ENCODE data around the gene ASXL1. TPM values are rescaled to one million over a fixed set of nuclear protein-coding genes. Genes with fewer than 3 reads are reported as not detected.

ASXL1 gene
- total and polyA plus RNA-seq, 10 of the 15 experiments (the other 5 are each of a cell fraction or from before 2014, with no cell fraction given) = 11.0 to 87.6 (median 56.8) TPM

DNA sequence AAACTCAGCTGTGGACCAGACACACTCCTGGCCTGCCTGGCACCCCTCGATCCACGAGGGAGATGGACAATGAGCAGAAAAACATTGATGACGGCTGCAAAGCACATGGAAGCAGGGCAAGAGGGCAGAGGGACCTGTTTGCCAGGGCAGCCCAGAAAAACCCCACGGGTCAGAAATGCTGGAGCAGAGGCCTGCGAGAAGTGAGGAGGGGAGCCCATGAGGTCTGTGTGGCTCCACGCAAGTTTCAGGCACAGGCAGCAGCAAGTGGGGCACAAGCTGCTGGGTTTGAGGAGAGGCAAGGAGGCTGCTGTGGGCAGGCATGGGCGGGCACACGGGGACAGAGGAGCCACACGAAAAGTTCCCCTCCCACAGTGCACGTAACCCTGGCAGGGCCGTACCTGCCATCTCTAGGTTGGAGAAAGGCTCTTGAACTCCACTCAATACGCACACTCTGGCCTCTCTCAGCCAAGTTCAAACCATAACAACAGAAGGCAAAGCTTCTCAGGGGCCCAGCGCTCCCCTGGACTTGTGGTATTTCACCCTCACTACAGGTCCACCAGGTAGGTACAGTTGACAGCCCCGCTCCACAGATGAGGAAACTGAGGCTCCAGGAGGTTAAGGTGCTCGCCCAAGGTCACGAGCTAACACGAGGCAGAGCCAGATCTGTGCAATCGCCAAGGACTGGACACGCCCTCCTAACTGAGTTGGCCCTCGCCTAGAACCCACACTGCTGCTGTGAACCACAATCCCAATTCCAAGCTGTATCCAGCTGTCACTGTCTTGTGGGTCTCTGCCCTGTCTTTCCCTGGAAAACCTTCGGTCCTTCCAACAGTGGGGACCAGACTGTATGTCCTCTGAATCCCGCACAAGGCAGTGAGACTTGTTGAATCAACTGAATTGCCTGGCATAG lies 118.8 kb downstream of the ASXL1 start:
- no TSS peak for BruUV-seq (replicated peaks)
- Histone ChIP-seq H2AFZ (ENCODE audit: control insufficient read depth, low read depth, low read length) (no peak overlapping the region), H3K27ac (ENCODE audit: control insufficient read depth, insufficient read depth) (no peak overlapping the region), H4K20me1 (ENCODE audit: control insufficient read depth, insufficient read depth) (peaks cover 7% of the 10 kb centered on the region), H3K4me3 (no peak overlapping the region), H3K27me3 (replicated peaks in 1 of 2; ENCODE audit: control insufficient read depth in 2 of 2, insufficient read depth in 2 of 2, low read length in 1 of 2) (no peaks in the 10 kb centered on the region), H3K36me3 (ENCODE audit: control insufficient read depth in 2 of 2, insufficient read depth in 2 of 2, low read length in 1 of 2) (no peaks in the 10 kb centered on the region; a peak in 1 of 4 replicates), H3K4me1 (ENCODE audit: control insufficient read depth, insufficient read depth, low read length) (peaks cover 11% of the 10 kb centered on the region), H3K9ac (ENCODE audit: control insufficient read depth, insufficient read depth, low read length) (no peak overlapping the region), H3K4me2 (ENCODE audit: control insufficient read depth, insufficient read depth) (no peak overlapping the region), H3K9me3 (replicated peaks; ENCODE audit: control insufficient read depth, insufficient read depth, low read length) (no peaks in the 10 kb centered on the region), H3K79me2 (ENCODE audit: control insufficient read depth, insufficient read depth, low read length) (no peaks in the 10 kb centered on the region)
- WGBS (ENCODE audit: insufficient coverage, insufficient replicate concordance, low lambda C conversion rate, missing lambda C conversion rate) = 63% methylated on average over 22 of the region's 22 CpGs
- DNase-seq (ENCODE audit: low read depth, low spot score) (no peak), ATAC-seq (no peak), FAIRE-seq (no peak)
- ChIA-PET RAD21 (ENCODE audit: unreplicated experiment) (no interaction called here), POLR2A (no interaction called here), SMC1A (ENCODE audit: uncharacterized antibody, unreplicated experiment) (no interaction called here), CTCF (interaction anchor here (1.7 kb wide), 1 partner anchor 8 kb away, joined by 3 read pairs; no protein-coding TSS in a partner anchor)
- in situ Hi-C loops (cut with MboI) = no loop called here
- intact Hi-C loops (cut with micrococcal nuclease; ENCODE audit: unreplicated experiment) = no loop called here
- TF ChIP-seq, protein P1, sequence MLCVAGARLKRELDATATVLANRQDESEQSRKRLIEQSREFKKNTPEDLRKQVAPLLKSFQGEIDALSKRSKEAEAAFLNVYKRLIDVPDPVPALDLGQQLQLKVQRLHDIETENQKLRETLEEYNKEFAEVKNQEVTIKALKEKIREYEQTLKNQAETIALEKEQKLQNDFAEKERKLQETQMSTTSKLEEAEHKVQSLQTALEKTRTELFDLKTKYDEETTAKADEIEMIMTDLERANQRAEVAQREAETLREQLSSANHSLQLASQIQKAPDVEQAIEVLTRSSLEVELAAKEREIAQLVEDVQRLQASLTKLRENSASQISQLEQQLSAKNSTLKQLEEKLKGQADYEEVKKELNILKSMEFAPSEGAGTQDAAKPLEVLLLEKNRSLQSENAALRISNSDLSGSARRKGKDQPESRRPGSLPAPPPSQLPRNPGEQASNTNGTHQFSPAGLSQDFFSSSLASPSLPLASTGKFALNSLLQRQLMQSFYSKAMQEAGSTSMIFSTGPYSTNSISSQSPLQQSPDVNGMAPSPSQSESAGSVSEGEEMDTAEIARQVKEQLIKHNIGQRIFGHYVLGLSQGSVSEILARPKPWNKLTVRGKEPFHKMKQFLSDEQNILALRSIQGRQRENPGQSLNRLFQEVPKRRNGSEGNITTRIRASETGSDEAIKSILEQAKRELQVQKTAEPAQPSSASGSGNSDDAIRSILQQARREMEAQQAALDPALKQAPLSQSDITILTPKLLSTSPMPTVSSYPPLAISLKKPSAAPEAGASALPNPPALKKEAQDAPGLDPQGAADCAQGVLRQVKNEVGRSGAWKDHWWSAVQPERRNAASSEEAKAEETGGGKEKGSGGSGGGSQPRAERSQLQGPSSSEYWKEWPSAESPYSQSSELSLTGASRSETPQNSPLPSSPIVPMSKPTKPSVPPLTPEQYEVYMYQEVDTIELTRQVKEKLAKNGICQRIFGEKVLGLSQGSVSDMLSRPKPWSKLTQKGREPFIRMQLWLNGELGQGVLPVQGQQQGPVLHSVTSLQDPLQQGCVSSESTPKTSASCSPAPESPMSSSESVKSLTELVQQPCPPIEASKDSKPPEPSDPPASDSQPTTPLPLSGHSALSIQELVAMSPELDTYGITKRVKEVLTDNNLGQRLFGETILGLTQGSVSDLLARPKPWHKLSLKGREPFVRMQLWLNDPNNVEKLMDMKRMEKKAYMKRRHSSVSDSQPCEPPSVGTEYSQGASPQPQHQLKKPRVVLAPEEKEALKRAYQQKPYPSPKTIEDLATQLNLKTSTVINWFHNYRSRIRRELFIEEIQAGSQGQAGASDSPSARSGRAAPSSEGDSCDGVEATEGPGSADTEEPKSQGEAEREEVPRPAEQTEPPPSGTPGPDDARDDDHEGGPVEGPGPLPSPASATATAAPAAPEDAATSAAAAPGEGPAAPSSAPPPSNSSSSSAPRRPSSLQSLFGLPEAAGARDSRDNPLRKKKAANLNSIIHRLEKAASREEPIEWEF (IDR thresholded peaks at IDR 0.05; ENCODE audit: insufficient replicate concordance, low read depth, low read length) = no peak
- TF ChIP-seq, protein P2, sequence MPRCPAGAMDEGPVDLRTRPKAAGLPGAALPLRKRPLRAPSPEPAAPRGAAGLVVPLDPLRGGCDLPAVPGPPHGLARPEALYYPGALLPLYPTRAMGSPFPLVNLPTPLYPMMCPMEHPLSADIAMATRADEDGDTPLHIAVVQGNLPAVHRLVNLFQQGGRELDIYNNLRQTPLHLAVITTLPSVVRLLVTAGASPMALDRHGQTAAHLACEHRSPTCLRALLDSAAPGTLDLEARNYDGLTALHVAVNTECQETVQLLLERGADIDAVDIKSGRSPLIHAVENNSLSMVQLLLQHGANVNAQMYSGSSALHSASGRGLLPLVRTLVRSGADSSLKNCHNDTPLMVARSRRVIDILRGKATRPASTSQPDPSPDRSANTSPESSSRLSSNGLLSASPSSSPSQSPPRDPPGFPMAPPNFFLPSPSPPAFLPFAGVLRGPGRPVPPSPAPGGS (IDR thresholded peaks at IDR 0.05; ENCODE audit: borderline replicate concordance, insufficient read depth, low read depth, low read length, poor library complexity, severe bottlenecking) = no peak
- TF ChIP-seq SIX5 (IDR thresholded peaks at IDR 0.05; ENCODE audit: low read depth, low read length, severe bottlenecking) = no peak
- no peak for TF ChIP-seq ZBED1 (IDR thresholded peaks at IDR 0.05; ENCODE audit: borderline replicate concordance)
- TF ChIP-seq RB1 (IDR thresholded peaks at IDR 0.05; ENCODE audit: borderline replicate concordance) = no peak
- TF ChIP-seq, protein P3, sequence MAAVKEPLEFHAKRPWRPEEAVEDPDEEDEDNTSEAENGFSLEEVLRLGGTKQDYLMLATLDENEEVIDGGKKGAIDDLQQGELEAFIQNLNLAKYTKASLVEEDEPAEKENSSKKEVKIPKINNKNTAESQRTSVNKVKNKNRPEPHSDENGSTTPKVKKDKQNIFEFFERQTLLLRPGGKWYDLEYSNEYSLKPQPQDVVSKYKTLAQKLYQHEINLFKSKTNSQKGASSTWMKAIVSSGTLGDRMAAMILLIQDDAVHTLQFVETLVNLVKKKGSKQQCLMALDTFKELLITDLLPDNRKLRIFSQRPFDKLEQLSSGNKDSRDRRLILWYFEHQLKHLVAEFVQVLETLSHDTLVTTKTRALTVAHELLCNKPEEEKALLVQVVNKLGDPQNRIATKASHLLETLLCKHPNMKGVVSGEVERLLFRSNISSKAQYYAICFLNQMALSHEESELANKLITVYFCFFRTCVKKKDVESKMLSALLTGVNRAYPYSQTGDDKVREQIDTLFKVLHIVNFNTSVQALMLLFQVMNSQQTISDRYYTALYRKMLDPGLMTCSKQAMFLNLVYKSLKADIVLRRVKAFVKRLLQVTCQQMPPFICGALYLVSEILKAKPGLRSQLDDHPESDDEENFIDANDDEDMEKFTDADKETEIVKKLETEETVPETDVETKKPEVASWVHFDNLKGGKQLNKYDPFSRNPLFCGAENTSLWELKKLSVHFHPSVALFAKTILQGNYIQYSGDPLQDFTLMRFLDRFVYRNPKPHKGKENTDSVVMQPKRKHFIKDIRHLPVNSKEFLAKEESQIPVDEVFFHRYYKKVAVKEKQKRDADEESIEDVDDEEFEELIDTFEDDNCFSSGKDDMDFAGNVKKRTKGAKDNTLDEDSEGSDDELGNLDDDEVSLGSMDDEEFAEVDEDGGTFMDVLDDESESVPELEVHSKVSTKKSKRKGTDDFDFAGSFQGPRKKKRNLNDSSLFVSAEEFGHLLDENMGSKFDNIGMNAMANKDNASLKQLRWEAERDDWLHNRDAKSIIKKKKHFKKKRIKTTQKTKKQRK (IDR thresholded peaks at IDR 0.05; ENCODE audit: low read depth, low read length) = no peak
- no peak for TF ChIP-seq HDAC6 (IDR thresholded peaks at IDR 0.05; ENCODE audit: unreplicated experiment)
- TF ChIP-seq CEBPB (IDR thresholded peaks at IDR 0.05; ENCODE audit: borderline replicate concordance in 1 of 2, low read depth in 2 of 2, low read length in 2 of 2) = no peak
- TF ChIP-seq, protein P4, sequence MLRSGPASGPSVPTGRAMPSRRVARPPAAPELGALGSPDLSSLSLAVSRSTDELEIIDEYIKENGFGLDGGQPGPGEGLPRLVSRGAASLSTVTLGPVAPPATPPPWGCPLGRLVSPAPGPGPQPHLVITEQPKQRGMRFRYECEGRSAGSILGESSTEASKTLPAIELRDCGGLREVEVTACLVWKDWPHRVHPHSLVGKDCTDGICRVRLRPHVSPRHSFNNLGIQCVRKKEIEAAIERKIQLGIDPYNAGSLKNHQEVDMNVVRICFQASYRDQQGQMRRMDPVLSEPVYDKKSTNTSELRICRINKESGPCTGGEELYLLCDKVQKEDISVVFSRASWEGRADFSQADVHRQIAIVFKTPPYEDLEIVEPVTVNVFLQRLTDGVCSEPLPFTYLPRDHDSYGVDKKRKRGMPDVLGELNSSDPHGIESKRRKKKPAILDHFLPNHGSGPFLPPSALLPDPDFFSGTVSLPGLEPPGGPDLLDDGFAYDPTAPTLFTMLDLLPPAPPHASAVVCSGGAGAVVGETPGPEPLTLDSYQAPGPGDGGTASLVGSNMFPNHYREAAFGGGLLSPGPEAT (IDR thresholded peaks at IDR 0.05; ENCODE audit: low read depth) = no peak
- no peak for TF ChIP-seq MXI1 (IDR thresholded peaks at IDR 0.05; ENCODE audit: low read depth, low read length)
